GM21528 (cell line): ENCODE data around the gene PRPF40B.

ENCODE experiments used
- ATAC-seq: cut with Tn5 transposase; IDR thresholded peaks from one replicate; pipeline ENCODE4 v1.9.1; 2021; ENCODE audit warnings: mild to moderate bottlenecking, moderate library complexity; ENCODE audit not compliant: unreplicated experiment, low FRiP score

PRPF40B gene

DNA sequence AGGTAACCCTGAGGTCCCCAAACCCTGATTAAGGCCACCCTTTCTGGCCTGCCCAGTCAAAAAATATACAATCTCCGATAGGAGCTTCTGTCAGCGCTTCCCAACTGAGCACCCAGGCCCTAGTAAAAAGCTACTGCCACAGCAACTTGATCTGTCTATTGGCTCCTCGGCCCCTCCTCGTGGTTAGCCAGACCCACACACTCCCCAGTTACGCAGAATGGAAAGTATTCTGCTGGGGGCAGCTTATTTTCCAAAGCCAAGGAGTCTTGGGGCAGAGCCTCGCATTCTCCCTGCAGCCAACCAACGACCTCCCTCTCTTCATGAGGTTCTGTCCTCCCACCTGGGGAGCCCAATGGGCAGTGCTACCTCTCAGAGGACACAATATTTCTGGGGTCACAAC, 51.8 kb downstream of the PRPF40B start:
- ATAC-seq = no peak

DNA sequence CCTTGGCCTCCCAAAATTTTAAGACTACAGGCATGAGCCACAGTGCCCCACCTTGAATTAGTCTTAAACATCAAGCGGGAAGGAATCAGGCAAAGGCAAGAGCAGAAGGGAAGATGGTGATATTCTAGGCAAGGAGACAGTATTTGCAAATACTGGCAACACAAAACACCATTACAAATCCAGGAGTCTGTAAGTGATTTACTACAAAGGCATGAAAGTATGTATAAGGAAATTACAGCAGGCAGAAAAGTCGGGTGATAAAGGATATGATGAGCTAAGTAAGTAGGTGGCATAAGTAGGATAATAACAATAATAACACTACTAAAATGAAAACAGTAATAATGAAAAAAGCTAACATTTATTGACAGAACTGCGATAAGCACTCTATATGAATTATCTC, 55.4 kb downstream of the PRPF40B start:
- no peak for ATAC-seq

DNA sequence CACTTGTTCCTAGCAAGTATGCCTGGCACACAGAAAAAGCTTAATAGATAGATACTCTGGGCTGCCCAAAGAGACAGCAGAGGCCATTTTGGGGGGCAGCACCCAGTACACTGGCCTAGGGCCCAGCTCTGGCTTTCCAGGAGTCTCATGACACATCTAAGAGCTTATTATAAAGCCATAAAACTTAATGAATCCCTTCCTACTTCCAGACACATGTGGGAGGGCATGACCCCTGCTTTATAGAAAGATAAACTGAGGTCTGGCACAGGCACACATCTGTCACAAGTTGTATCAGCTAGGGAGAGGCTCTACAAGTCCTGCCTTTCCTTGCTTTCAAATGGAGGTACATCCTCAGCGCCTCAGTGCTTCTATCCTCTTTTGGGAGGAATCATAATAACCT, 56.7 kb downstream of the PRPF40B start:
- ATAC-seq = no peak

DNA sequence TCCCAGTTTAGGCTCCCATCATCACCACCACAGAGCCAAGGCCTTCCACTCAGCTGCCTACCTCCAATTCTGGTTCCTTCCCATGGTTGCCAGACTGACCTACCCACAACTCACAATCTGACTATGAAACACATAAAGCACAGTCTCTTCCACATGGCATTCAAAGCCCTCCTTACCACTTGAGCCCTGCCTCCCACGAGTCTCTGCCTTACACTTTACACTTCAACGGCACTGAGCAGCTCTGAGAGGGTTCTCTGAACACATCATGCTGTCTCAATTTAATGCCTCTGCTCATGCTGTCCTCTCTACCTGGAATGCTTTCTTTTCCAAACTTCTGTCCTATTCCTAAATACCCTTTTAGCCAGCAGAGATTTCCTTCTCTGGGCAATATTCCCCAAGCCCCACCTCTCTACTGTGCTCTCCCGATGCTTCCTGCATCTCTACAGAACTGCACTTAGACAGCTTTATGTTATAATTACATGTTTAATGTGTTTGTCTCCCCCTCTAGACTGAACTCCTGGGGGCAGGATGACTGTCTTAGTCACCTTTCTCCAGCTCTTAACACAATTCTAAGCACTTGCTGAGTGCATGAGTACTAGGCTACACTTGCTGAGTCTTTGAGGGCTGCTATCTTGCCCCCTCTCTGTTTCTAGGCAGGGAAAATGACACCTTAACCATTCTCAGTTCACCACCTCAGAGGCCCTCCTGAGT, 60.4 kb downstream of the PRPF40B start:
- ATAC-seq = no peak

DNA sequence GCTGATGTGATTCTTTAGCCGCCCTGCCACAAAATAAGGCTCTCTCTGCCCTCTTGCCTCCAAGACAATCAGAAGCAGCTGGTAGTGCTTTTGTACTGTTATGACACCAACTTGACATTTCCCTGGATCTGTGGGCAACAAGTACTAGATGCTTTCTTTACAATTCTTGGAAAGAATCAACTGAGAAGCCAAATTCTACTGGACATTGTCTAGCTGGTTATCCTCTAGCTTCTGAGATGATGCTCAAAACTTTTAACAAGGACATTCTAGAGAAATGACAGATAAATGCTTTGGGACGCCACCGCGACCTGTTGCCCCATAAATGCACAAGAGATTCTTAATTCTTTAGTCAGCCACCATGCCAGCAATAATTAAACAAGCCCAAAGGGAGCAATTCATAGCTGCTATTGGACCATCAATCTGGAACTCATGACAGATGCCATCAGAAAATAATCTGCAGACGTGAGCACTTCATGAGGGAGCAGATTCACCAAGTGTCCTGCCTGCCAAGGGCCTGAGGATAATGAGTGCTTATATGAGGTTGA, 61.0 kb downstream of the PRPF40B start:
- ATAC-seq = no peak

DNA sequence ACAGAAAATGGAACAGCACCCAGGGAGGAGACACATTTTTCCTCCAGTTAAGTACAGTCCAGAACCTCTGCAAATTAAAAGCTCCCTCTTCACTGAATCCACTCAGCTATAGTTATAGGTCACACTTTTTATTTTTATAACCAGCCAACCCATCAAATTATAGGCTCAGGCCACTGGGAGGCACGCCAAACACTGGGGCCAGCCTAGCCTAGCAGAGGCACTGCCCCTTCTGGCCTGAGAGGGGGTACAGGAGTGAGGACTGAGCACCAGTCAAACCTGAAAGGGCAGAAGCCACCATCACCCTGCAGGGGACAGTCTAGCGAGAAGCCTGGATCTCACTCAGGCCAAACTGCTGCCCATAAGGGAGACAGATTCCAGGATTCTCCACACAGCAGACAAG, 64.6 kb downstream of the PRPF40B start:
- no peak for ATAC-seq

DNA sequence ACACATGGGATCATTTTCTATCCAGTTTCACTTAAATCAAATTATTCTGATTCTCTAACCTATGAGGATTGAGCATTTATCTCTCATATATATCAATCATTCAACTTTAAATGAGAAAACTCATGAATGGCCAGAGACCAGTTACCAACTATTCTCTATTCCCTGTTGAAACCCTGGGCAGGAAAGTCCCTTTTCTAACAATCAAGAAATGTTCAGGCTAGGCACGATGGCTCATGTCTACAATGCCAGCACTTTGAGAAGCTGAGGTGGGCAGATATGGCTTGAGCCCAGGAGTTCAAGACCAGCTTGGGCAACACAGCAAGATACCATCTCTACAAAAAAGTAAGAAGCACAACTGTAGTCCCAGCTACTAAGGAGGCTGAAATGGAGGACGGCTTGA, 65.9 kb downstream of the PRPF40B start:
- ATAC-seq = no peak

DNA sequence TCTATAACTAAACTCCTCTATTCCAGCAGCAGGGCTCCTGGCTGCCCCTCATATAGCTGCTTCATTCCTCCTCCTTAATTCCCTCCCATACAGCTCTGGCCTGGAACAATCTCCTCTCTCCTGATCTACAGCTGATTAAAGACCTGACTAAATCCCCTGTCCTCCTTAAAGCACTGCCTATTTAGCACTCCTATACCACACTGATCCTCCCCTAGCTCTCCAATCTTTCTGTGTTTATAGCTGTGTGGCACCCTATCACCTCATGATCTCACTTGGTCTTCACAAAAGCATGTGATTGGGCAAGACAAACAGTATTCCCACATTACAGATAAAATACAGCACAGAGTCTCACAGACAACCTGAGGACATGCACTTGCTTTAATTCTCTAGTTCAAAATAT, 66.4 kb downstream of the PRPF40B start:
- no peak for ATAC-seq

DNA sequence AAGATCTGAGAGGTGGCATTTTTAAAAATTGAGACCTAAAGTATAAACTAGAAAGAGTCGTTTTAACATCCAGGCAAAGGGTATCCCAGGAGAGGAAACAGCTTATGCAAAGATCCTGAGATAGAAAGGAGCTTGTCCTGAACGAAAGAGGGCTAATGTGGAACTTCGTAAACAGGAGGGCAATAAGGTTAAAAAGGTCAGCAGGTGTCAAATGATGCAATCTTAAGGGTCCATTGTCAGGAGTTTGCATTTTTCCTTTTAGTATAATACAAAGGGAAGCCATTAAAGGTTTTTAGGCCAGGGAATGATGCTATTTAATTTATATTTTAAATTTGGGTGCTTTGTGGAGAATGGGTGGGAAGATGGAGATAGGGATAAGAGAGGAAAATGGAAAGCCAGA, 69.5 kb downstream of the PRPF40B start:
- ATAC-seq = no peak

DNA sequence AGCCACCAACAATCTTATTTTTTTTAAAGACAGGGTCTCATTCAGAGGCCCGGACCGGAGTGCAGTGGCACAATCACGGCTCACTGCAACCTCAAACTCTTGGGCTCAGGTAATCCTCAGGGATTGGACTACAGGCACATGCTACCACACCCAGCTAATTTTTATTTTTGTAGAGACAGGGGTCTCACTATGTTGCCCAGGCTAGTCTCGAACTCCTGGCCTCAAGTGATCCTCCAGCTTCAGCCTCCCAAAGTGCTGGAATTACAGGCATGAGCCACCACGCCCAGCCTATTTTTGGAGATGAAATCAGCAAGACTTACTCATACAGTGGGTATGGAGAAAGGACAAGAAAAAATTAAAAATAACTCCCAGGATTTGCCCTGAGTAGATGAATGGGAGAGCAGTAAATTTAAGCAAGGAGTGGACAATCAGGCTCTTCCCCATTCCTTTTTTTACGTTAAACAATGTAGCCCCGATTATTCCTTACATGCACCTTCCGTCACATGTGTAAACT, 70.6 kb downstream of the PRPF40B start:
- ATAC-seq = no peak
